ENCODE data around the gene ADCY7. TPM values are rescaled to one million over a fixed set of nuclear protein-coding genes. Genes with fewer than 3 reads are reported as not detected.
A peak's percentile ranks its signal among the peaks of the same experiment; 100 is the strongest.
"Not testable (repeated sequence)": the region's sequence is repeated elsewhere in the genome, so short reads cannot be mapped to it uniquely, and the experiment has no call there.

ADCY7 gene
- total RNA-seq = 100 to 1,000 TPM; 135 to 186 TPM

GRCh38 chr16:50266337-50267091, at the start of gene ADCY7:
Gene ADCY7, plus strand, starts transcription at chr16:50266551. Its CDS starts 21,629 bp downstream, at chr16:50288180.
- Mint-ChIP-seq H3K27ac (peak within 1 kb of the TSS; percentile 98 to 100), H3K9me3 (no peaks in the 10 kb centered on the region), H3K4me1 (ENCODE audit: low read depth in 2 of 2) (peaks cover 82 to 89% of the 10 kb centered on the region in 2 donors), H3K4me3 (peak within 1 kb of the TSS; percentile 87), H3K36me3 (no peaks in the 10 kb centered on the region), H3K27me3 (no peaks in the 10 kb centered on the region)
- DNase-seq (ENCODE audit: low spot score) (peak; percentile 91), ATAC-seq (peak; percentile 86 to 89)

- Mint-ChIP-seq H3K4me3 (no peak overlapping the region), H3K27ac (peak overlapping the region in 1 of 2 donors; percentile 58), H3K27me3 (no peaks in the 10 kb centered on the region), H3K9me3 (no peaks in the 10 kb centered on the region), H3K4me1 (ENCODE audit: low read depth in 2 of 2) (peaks cover 16 to 20% of the 10 kb centered on the region in 2 donors), H3K36me3 (no peaks in the 10 kb centered on the region)
- DNase-seq (ENCODE audit: low spot score) (no peak), ATAC-seq (no peak)
Measured at GRCh38 chr16:50219402-50219975, 46.9 kb upstream of the ADCY7 start.

GRCh38 chr16:50224286-50224685, 42.1 kb upstream of the ADCY7 start:
- Mint-ChIP-seq H3K4me3 (no peak overlapping the region), H3K9me3 (no peaks in the 10 kb centered on the region), H3K27ac (peak overlapping the region in 1 of 2 donors; percentile 31), H3K4me1 (ENCODE audit: low read depth in 2 of 2) (peaks cover 14 to 16% of the 10 kb centered on the region in 2 donors), H3K27me3 (no peaks in the 10 kb centered on the region), H3K36me3 (peaks cover 4% of the 10 kb centered on the region)
- DNase-seq (ENCODE audit: low spot score) = no peak
- no peak for ATAC-seq

- ATAC-seq (peak in 1 of 2 donors; percentile 61), DNase-seq (ENCODE audit: low spot score) (no peak)
- no peaks in the 10 kb centered on the region for H3K27me3 Mint-ChIP-seq
- no peaks in the 10 kb centered on the region for H3K9me3 Mint-ChIP-seq
- peaks cover 14 to 17% of the 10 kb centered on the region in 2 donors for H3K4me1 Mint-ChIP-seq (ENCODE audit: low read depth in 2 of 2)
- peak overlapping the region in 1 of 2 donors; percentile 68 for H3K27ac Mint-ChIP-seq
- peaks cover 6% of the 10 kb centered on the region for H3K36me3 Mint-ChIP-seq
- no peak overlapping the region for H3K4me3 Mint-ChIP-seq
Measured at GRCh38 chr16:50227120-50227519, 39.2 kb upstream of the ADCY7 start.

- Mint-ChIP-seq H3K27ac (no peak overlapping the region), H3K4me3 (no peak overlapping the region), H3K36me3 (peaks cover 6% of the 10 kb centered on the region), H3K4me1 (ENCODE audit: low read depth in 2 of 2) (peaks cover 14 to 17% of the 10 kb centered on the region in 2 donors), H3K9me3 (no peaks in the 10 kb centered on the region), H3K27me3 (no peaks in the 10 kb centered on the region)
- ATAC-seq = no peak
- no peak for DNase-seq (ENCODE audit: low spot score)
Measured at GRCh38 chr16:50227665-50228064, 38.7 kb upstream of the ADCY7 start.

- H3K27me3 Mint-ChIP-seq = no peaks in the 10 kb centered on the region
- no peak overlapping the region for H3K27ac Mint-ChIP-seq
- H3K9me3 Mint-ChIP-seq = no peaks in the 10 kb centered on the region
- ATAC-seq = peak; percentile 61 to 76
- peaks cover 14 to 17% of the 10 kb centered on the region in 2 donors for H3K4me1 Mint-ChIP-seq (ENCODE audit: low read depth in 2 of 2)
- peaks cover 6% of the 10 kb centered on the region for H3K36me3 Mint-ChIP-seq
- DNase-seq (ENCODE audit: low spot score) = no peak
- H3K4me3 Mint-ChIP-seq = no peak overlapping the region
Measured at GRCh38 chr16:50228364-50228868, 37.9 kb upstream of the ADCY7 start.

- H3K27me3 Mint-ChIP-seq = no peaks in the 10 kb centered on the region
- H3K9me3 Mint-ChIP-seq = no peaks in the 10 kb centered on the region
- no peak for ATAC-seq
- H3K36me3 Mint-ChIP-seq = peaks cover 6% of the 10 kb centered on the region
- no peak overlapping the region for H3K4me3 Mint-ChIP-seq
- peak overlapping the region in 1 of 2 donors; percentile 45 for H3K27ac Mint-ChIP-seq
- H3K4me1 Mint-ChIP-seq (ENCODE audit: low read depth in 2 of 2) = peaks cover 14 to 17% of the 10 kb centered on the region in 2 donors
- DNase-seq (ENCODE audit: low spot score) = no peak
Measured at GRCh38 chr16:50229149-50229726, 37.1 kb upstream of the ADCY7 start.

- H3K27ac Mint-ChIP-seq = no peak overlapping the region
- no peak overlapping the region for H3K4me3 Mint-ChIP-seq
- no peak for ATAC-seq
Measured at GRCh38 chr16:50234771-50235556, 31.4 kb upstream of the ADCY7 start.

GRCh38 chr16:50235581-50235980, 30.8 kb upstream of the ADCY7 start:
- DNase-seq (ENCODE audit: low spot score) = no peak
- no peaks in the 10 kb centered on the region for H3K27me3 Mint-ChIP-seq
- no peaks in the 10 kb centered on the region for H3K36me3 Mint-ChIP-seq
- no peak overlapping the region for H3K4me3 Mint-ChIP-seq
- H3K4me1 Mint-ChIP-seq (ENCODE audit: low read depth in 2 of 2) = no peaks in the 10 kb centered on the region
- H3K27ac Mint-ChIP-seq = no peak overlapping the region
- no peak for ATAC-seq
- no peaks in the 10 kb centered on the region for H3K9me3 Mint-ChIP-seq

More at GRCh38 chr16:50234771-50235556, 31.4 kb upstream of the ADCY7 start:
- H3K4me1 Mint-ChIP-seq (ENCODE audit: low read depth in 2 of 2) = no peaks in the 10 kb centered on the region
- no peaks in the 10 kb centered on the region for H3K36me3 Mint-ChIP-seq
- no peak for DNase-seq (ENCODE audit: low spot score)
- no peaks in the 10 kb centered on the region for H3K27me3 Mint-ChIP-seq
- H3K9me3 Mint-ChIP-seq = no peaks in the 10 kb centered on the region

- Mint-ChIP-seq H3K4me3 (no peak overlapping the region), H3K27ac (no peak overlapping the region), H3K36me3 (no peaks in the 10 kb centered on the region), H3K27me3 (no peaks in the 10 kb centered on the region), H3K9me3 (no peaks in the 10 kb centered on the region), H3K4me1 (ENCODE audit: low read depth in 2 of 2) (no peaks in the 10 kb centered on the region)
- DNase-seq (ENCODE audit: low spot score) (no peak), ATAC-seq (no peak)
Measured at GRCh38 chr16:50238314-50238713, 28.0 kb upstream of the ADCY7 start.

- Mint-ChIP-seq H3K4me1 (ENCODE audit: low read depth in 2 of 2) (no peaks in the 10 kb centered on the region), H3K9me3 (no peaks in the 10 kb centered on the region), H3K4me3 (no peak overlapping the region), H3K27me3 (no peaks in the 10 kb centered on the region), H3K36me3 (no peaks in the 10 kb centered on the region), H3K27ac (no peak overlapping the region)
- ATAC-seq (peak in 1 of 2 donors; percentile 40), DNase-seq (ENCODE audit: low spot score) (no peak)
Measured at GRCh38 chr16:50238868-50239301, 27.5 kb upstream of the ADCY7 start.

- H3K9me3 Mint-ChIP-seq; H3K27ac Mint-ChIP-seq; H3K36me3 Mint-ChIP-seq; DNase-seq (ENCODE audit: low spot score); ATAC-seq; H3K4me3 Mint-ChIP-seq; H3K27me3 Mint-ChIP-seq: not testable (repeated sequence)
- peaks cover 14 to 18% of the 10 kb centered on the region in 2 donors for H3K4me1 Mint-ChIP-seq (ENCODE audit: low read depth in 2 of 2)
Measured at GRCh38 chr16:50243024-50243423, 23.3 kb upstream of the ADCY7 start.

GRCh38 chr16:50244140-50244503, 22.2 kb upstream of the ADCY7 start:
- DNase-seq (ENCODE audit: low spot score) (no peak), ATAC-seq (no peak)
- Mint-ChIP-seq H3K4me1 (ENCODE audit: low read depth in 2 of 2) (peaks cover 14 to 24% of the 10 kb centered on the region in 2 donors), H3K4me3 (no peak overlapping the region), H3K27me3 (no peaks in the 10 kb centered on the region), H3K27ac (no peak overlapping the region), H3K36me3 (no peaks in the 10 kb centered on the region), H3K9me3 (no peaks in the 10 kb centered on the region)

Measured in natural killer cell treated with Interleukin-12 subunit alpha and Interleukin-12 subunit beta and Interleukin-15 and Interleukin-18, amount 100 ng/mL, for 72 hours (primary cell).